ENCODE measurements around the gene IQSEC1.

DNA sequence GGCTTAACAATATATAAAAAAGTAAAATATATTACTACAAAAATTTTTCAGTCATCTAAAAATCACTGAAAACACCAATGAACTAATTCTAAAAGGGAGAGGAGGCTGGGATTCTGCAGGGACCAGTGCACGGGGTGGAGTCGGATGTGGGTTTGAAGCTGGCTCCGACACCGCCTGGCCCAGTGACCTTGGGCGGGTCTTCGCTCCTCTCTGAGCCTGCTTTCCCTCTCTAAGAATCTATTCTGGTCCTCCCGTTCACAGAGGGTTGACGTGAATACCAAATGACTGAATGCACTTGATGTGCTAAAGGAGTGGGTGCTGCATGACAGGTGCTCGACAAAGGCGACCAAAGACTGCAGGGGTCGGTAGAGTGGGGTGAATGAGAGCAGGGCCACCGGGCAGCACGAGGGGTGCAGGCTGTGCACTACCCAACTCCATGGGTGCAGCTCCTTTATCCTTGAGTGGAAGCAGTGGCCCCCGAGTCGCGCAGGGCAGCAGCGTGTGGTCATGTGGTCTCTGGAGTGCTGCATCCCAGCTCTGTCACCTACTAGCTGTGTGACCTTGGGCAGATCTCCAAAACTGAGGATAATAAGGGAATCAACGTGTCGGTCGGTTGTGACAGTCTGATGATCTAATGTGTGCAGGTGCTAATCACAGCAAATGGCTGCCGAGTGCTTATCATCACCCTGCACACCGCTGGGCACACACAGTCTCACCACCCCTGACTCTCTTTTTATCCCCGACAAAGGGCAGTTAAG lies 8.6 kb upstream of the IQSEC1 start:
- TF ChIP-seq POLR2AphosphoS5 (IDR thresholded peaks at IDR 0.05; ENCODE audit: low read depth, low read length) = no peak
- TF ChIP-seq TAF1 (IDR thresholded peaks at IDR 0.05; ENCODE audit: borderline replicate concordance, insufficient read depth, low read length) = no peak
